GM12891 (cell line): ENCODE data around the gene PMF1.
"Not testable (repeated sequence)": the region's sequence is repeated elsewhere in the genome, so short reads cannot be mapped to it uniquely, and the experiment has no call there.

Source experiments
- DNase-seq: peaks from one replicate; pipeline ENCODE4 v3.0.0; 2011; ENCODE audit warnings: low spot score; ENCODE audit not compliant: insufficient read length
- FAIRE-seq: peaks from 2 replicates; lab custom pipeline; 2011; peaks lifted over from hg19 to GRCh38; lab: Jason Lieb, UNC
- PAX5 ChIP-seq: IDR thresholded peaks from 2 replicates; pipeline ENCODE4 v1.6.1; 2011; ENCODE audit warnings: low read length, moderate library complexity, mild to moderate bottlenecking; ENCODE audit not compliant: insufficient read depth, severe bottlenecking
- POLR2A ChIP-seq: IDR thresholded peaks from 2 replicates; pipeline ENCODE4 v1.6.1; 2011; ENCODE audit warnings: low read depth, low read length, control low read depth
- POLR2AphosphoS5 ChIP-seq: IDR thresholded peaks from 2 replicates; pipeline ENCODE4 v1.6.1; 2011; ENCODE audit warnings: low read depth, low read length, control low read depth
- POU2F2 ChIP-seq: IDR thresholded peaks from 2 replicates; pipeline ENCODE4 v1.6.1; 2011; ENCODE audit warnings: low read depth, mild to moderate bottlenecking, control low read depth, low read length, moderate library complexity
- SPI1 ChIP-seq: IDR thresholded peaks from 2 replicates; pipeline ENCODE4 v1.6.1; 2011; ENCODE audit warnings: low read depth, low read length, control low read depth
- TAF1 ChIP-seq: IDR thresholded peaks from 2 replicates; pipeline ENCODE4 v1.6.1; 2011; ENCODE audit warnings: low read depth, low read length, control low read depth

PMF1 gene

DNA sequence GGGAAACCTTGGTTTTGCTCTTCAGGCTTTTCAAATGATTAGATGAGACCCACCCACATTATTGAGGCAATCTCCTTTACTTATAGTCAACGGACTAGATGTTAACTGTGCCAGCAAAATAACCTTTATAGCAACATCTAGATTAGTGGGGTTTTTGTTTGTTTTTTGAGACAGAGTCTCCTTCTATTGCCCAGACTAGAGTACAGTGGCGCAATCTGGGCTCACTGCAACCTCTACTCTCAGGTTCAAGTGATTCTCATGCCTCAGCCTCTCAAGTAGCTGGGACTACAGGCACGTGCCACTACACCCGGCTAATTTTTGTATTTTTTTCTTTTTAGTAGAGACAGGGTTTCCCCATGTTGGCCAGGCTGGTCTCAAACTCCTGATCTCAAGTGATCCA is 22.5 kb upstream of the PMF1 start:
- FAIRE-seq, DNase-seq: not testable (repeated sequence)

GRCh38 chr1:156191292-156191964 is 21.4 kb upstream of the PMF1 start:
- no peak for FAIRE-seq

DNA sequence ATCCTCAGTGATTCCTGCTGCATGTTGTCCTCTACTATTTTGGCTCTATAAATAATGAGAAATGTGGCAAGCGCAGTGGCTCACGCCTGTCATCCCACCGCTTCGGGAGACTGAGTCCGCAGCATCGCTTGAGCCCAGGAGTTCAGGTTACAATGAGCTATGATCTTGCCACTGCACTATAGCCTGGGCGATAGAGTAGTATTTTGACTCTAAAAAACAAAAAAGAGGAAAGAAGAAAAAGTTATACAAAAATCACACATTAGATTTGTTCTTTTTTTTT is 19.7 kb upstream of the PMF1 start:
- DNase-seq (no peak), FAIRE-seq (no peak)
- no peak for TF ChIP-seq POLR2AphosphoS5
- no peak for TF ChIP-seq SPI1
- no peak for TF ChIP-seq TAF1
- TF ChIP-seq PAX5: no peak
- TF ChIP-seq POU2F2: no peak
- TF ChIP-seq POLR2A: no peak

More at GRCh38 chr1:156191292-156191964, 21.4 kb upstream of the PMF1 start:
- no peak for TF ChIP-seq SPI1
- TF ChIP-seq TAF1: no peak
- no peak for TF ChIP-seq POLR2A
- TF ChIP-seq POU2F2: no peak
- no peak for TF ChIP-seq POLR2AphosphoS5
- no peak for TF ChIP-seq PAX5
- no peak for DNase-seq

DNA sequence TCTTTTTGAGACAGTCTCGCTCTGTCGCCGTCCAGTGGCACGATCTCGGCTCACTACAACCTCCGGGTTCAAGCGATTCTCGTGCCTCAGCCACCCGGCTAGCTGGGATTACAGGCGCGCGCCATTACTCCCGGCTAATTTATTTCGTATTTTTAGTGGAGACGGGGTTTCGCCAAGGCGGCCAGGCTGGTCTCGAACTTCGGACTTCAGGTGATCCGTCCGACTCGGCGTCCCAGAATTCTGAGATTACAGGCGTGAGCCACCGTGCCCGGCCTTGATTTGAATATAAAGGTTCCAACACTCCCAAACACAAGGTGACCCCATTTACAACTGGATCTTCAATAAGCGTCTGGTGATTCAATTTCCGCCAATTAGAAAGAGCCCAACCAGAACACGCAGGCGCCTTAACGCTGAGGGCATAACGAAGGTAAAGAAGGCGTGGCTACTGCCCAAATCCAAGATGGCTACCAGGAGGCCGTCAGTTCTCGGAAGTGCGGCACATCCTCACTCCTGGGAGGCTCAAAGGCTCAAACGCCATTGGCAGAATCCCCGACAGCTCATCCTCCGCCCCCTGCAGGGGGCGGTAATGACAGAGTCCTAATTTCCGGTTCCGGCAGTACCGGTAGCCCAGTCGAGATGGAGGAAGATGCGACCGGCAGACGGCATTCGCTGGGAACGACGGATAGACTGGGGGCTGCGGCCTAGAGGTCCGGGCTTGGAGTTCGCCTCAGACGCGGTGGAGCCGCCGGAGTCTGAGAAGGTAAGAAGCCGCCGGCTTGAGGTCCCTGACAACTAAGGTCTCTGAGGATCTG is 19.1 kb upstream of the PMF1 start, which contains the start of gene SLC25A44:
Gene SLC25A44 (plus strand): TSS at position 617 of the 812 bp plus-strand sequence. CDS start 5,744 bp downstream, outside the sequence.
- FAIRE-seq (peak; percentile 95), DNase-seq (peak; percentile 89)
- no peak for TF ChIP-seq PAX5
- peak; percentile 31; the same call in 1 of the 2 replicates for TF ChIP-seq SPI1
- TF ChIP-seq POLR2A: peak; percentile 88
- peak; percentile 44 for TF ChIP-seq TAF1
- peak; percentile 54; the same call in 1 of the 2 replicates for TF ChIP-seq POU2F2
- TF ChIP-seq POLR2AphosphoS5: peak; percentile 78; the same call in 1 of the 2 replicates

DNA sequence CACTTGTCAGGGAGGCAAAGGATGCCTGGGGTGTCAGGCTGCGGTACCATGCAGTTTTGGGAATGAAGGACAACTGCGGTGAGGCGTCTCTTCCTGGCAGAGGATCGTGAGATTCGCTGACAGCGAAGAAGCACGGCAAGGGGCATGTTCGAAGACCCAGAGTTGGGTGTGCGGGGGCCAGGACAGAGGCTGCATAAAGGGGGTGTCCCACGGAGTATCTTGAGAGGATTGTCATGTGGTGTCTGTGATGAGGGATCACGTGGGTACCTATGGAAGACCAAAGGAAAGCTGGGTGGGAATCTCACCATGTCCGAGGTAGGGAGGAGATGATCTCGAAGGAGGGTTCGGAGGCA is 18.5 kb upstream of the PMF1 start:
- DNase-seq (no peak), FAIRE-seq (no peak)
- TF ChIP-seq POLR2A (no peak), POU2F2 (no peak), TAF1 (no peak), PAX5 (no peak), SPI1 (no peak), POLR2AphosphoS5 (no peak)

GRCh38 chr1:156195853-156196252 is 17.0 kb upstream of the PMF1 start:
- DNase-seq (no peak), FAIRE-seq (no peak)

GRCh38 chr1:156196445-156196844 is 16.4 kb upstream of the PMF1 start:
- no peak for TF ChIP-seq POLR2AphosphoS5
- TF ChIP-seq PAX5: no peak
- no peak for TF ChIP-seq POLR2A
- no peak for TF ChIP-seq TAF1
- TF ChIP-seq POU2F2: no peak
- no peak for TF ChIP-seq SPI1
- no peak for DNase-seq
- FAIRE-seq: no peak

More at GRCh38 chr1:156195853-156196252, 17.0 kb upstream of the PMF1 start:
- no peak for TF ChIP-seq POU2F2
- no peak for TF ChIP-seq PAX5
- TF ChIP-seq POLR2A: no peak

GRCh38 chr1:156198831-156199349 is 13.9 kb upstream of the PMF1 start:
- TF ChIP-seq SPI1 (peak; percentile 48), POU2F2 (no peak), POLR2A (no peak), PAX5 (no peak), POLR2AphosphoS5 (no peak), TAF1 (no peak)
- peak; percentile 73 for FAIRE-seq

GRCh38 chr1:156200044-156200443 is 12.8 kb upstream of the PMF1 start:
- TF ChIP-seq POU2F2 (no peak), POLR2A (no peak), PAX5 (no peak), POLR2AphosphoS5 (no peak), SPI1 (no peak), TAF1 (no peak)
- no peak for FAIRE-seq
- DNase-seq: no peak

More at GRCh38 chr1:156198831-156199349, 13.9 kb upstream of the PMF1 start:
- no peak for DNase-seq
